Stimulated activated CD4-positive, alpha-beta T cell treated with anti-CD3 and anti-CD28 coated beads, Interleukin-4, amount 100 ng/mL, for 24 hours (primary cell): Measurements from ENCODE around the gene FAM50B.
A peak's percentile ranks its signal among the peaks of the same experiment; 100 is the strongest.
"Not testable (repeated sequence)": the region's sequence is repeated elsewhere in the genome, so short reads cannot be mapped to it uniquely, and the experiment has no call there.

ENCODE experiments used
- DNase-seq: peaks from one replicate; pipeline ENCODE4 v3.0.0-alpha.2; 2020

The FAM50B gene

GRCh38 chr6:3850451-3851203 is 1.5 kb downstream of the FAM50B start:
- DNase-seq: peak; percentile 70

GRCh38 chr6:3851839-3852238 is 2.7 kb downstream of the FAM50B start:
- no peak for DNase-seq

- no peak for DNase-seq
These were observed 3.2 kb downstream of the FAM50B start for GRCh38 chr6:3852391-3852790.

- DNase-seq: no peak
These were observed 6.7 kb downstream of the FAM50B start for GRCh38 chr6:3855866-3856265.

DNA sequence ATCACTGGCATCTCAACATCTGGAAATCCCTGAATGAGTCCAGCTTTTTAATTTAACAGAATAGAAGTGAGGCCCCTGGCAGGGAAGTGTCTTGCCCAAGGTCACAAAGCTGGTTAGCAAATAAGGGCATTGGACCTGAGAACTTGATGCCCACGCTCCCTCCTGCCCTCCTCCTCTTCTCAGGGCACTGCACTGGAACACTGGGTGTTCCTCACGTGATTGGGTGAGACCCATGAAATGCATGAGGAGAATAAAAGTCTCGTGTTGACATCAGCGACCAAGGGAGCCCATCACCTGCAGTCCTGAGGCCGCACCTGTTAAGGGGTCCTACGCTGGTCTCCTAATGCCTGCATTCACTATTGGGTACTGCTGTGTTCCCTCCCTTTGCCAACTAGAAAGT is 7.4 kb downstream of the FAM50B start:
- no peak for DNase-seq

DNA sequence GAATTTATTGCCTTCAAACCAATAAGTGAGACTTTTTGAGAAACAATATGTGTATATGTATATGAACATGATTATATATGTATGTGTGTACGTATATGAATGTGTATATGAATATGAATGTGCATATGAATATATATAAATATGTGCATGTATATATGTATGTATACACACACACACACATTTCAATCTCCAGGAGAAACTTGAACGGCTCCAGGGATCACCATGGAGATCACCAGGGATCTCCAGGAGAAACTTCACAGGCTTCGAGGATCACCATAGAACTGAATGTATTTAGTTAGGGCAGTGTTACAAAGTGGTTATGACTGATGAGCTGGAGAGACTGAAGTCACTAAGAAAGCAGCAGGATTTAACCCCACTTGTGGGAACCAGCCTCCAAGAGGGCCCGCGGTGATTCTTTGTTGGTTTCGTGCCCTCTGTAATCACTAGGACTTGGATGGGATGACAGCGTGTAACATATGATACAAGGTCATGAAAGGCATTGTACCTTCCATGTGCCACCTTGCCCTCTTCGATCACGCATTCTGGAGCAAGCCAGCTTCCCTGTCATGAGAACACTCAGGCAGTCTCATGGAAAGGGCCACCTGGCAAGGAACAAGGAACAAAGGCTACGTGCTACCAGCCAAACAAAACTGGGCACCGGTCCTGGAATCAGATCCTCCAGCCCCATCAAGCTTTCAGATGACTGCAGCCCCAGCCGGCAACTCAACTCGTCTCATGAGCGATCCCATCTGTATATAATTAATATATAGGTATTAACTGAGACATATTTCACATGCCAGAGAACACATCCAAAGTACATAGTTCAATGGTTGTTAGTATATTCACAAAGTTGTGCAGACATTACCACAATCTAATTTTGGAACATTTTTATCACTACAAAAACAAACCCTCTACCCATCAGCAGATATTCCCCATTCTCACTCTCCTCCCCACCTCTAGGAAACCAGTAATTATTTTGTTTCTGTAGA is 8.6 kb downstream of the FAM50B start:
- DNase-seq: no peak

DNA sequence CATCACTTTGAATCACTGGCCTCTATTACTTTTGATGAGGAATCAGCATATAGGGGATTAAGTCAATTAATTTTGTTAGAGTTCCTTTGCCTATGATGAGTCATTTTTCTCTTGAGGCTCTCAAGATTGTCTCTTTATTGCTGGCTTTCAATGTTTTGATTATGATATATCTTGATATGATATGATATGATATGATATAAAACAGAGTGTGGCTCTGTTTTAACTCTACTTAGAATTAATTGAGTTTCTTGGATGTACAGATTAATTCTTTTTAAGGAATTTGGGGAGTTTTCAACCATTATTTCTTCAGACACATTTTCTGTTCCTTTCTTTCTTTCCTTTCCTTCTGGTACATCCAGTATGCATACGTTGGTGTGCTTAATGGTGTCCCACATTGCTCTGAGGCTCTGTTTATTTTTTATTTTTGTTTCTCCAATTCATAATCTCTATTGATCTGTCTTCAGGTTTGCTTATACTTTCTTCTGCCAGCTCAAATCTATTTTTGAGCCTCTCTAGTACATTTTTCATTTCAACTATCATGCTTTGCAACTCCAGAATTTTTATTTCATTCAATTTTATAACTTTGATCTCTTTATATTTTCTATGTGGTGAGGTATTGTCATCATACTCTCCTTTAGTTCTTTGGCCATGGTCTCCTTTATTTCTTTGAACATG is 10.8 kb downstream of the FAM50B start:
- no peak for DNase-seq

DNA sequence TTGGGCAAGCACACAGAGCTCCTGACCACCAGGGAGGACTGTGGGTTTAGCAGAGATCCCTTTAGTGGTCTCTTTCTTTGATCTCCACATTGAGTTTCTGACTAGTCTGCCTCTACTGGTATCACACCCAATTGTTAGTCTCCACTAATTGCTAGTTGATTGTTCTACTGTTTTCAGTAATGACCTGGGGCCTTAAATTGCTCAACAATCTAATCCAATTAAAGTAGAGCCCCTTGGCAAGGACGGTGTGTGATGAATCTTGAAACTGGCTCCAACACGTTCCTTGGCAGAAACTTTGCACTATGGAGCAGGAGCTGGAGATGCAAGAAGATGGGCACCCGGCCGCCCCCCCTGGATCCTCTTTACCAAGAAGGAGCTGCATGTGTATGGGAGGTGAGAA is 12.3 kb downstream of the FAM50B start:
- no peak for DNase-seq

DNA sequence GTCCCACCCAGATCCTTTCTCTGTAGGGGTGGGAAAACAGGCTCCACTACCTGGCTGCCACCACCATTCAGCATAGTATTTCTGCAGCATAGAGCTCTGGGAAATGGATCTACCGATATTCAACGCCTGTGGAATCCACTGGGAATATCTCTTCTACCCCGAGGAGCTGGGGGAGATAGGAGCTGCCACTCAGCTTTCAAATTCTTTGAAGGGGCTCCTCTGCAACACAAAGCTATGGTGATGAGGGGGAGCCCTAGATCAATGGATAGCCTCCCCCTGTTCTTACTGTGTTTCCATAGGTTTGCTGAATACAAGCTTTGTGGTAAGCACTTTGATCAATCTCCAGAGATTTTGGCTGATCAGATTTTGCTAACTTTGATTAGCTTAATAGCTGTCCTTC is 12.9 kb downstream of the FAM50B start:
- DNase-seq: no peak

DNA sequence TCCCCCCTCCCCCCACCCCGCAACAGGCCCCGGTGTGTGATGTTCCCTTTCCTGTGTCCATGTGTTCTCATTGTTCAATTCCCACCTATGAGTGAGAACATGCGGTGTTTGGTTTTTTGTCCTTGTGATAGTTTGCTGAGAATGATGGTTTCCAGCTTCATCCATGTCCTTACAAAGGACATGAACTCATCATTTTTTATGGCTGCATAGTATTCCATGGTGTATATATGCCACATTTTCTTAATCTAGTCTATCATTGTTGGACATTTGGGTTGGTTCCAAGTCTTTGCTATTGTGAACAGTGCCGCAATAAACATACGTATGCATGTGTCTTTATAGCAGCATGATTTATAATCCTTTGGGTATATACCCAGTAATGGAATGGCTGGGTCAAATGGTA is 14.1 kb downstream of the FAM50B start:
- not testable (repeated sequence) for DNase-seq

DNA sequence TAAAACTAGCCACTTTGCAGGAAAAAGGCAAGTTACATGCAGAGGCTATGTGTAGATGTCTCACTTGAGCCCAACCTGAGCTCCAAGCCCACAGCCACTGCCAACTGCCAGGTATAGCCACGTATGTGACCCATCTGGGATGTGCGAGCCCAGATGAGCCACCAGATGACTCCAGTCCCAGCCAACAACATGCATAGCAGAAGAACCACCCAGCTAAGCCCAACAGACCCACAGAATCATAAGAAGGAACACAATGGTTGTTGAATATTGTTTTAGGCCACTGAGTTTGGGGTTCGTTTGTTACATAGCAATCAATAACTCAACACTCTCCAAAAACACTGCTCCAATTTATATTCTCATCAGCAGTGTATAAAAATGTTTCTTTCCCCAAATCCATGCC is 16.3 kb downstream of the FAM50B start:
- DNase-seq: no peak

DNA sequence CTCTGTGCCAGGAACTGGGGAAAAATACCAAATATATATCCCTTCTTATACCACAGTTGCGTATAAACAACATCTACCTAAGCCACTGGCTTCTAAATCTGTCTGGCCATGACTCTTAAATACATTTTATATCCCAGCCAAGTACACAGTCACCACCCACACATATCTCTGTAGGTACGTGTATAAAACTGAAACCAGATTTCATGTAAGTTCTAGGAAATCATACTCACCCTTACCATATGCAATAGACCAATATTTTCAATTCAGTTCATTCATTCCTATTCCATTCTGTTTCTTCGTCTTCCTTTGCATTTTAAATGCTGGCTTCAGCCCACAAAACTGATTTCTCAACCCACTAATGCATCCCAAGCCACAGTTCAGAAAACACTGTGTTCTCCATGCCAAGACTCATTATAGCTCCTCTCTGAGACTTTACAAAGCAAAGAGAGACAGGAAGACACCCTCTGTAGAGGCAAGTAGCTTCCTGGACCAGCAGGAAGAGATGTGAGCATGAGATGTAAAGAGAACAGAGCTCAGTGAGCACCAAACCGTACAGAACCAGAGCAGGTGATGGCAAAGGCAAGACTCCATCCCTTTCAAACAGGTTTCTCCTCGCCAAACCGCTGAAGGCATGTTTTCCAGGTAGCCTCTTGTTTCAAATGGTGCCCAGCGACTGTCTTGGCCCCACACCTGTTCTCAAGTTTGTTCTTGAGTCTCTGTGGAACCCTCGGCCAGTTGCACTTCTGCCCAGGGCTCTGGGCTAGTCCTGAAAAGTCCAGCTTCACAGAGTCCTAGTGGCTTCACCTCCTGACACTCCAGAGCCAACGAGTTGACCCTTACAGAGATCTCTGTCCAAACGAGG is 18.7 kb downstream of the FAM50B start:
- DNase-seq: no peak

GRCh38 chr6:3868544-3868943 is 19.4 kb downstream of the FAM50B start:
- DNase-seq: no peak

- no peak for DNase-seq
These were observed 20.1 kb downstream of the FAM50B start for GRCh38 chr6:3869284-3869631.

DNA sequence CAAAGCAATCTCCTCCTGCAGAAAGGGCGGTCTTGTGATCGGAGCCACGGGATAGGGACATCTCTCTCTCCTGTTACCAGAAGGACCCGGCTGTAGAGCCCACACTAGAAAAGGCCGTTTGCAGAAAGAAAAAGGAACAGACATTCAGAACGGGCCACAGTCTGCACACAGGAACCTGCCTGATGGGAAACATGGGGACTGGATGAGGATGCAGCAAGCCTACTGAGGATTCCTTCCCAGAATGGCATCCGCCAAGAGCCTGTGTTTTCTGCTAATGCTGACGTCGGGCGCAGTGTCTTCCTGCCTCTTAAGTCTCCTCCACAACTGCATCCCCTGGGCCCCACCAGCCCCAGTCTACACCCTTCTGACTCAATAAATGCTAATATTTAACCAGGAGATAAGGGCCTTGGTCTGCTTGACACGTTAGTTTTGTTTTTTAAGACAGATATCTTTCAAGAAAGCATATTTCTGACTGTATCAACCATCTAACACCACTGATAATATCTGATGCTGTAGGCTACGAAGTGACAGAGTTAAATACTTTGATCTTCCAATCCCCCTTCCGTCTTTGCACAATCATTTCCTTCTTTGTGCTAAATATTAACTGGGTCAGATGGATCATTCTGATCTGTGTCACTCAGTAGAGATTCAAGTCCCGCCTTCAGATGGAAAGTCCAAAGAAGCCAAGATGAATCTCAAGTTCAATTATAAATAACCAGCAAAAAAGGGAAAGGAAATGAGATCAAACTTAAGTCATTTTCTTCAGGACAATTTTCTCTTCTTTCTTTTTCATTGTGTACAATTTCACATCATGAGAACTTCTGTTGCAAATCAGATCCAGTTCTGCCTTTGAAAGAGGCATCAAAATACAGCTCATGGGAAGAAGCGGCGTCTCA is 20.7 kb downstream of the FAM50B start:
- peak; percentile 48 for DNase-seq

- no peak for DNase-seq
These were observed 21.4 kb downstream of the FAM50B start for GRCh38 chr6:3870528-3870925.

DNA sequence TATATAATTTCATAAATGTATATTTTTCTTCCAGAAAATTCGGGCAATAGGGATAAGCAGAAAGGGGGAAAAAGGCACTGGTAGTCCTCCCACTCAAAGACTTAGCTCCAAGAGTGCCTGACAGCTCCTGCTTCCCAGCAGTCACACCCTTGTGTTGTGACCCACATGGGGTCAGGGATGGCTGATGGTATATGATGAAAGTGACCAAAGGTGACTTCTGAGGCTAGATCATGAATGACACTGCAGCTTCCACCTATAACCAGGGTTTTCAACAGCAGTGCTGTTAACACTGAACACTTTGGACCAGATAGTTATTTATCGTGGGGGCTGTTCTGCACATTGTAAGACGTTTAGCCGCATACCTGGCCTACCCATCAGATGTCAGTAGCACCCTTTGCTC is 22.3 kb downstream of the FAM50B start:
- no peak for DNase-seq

DNA sequence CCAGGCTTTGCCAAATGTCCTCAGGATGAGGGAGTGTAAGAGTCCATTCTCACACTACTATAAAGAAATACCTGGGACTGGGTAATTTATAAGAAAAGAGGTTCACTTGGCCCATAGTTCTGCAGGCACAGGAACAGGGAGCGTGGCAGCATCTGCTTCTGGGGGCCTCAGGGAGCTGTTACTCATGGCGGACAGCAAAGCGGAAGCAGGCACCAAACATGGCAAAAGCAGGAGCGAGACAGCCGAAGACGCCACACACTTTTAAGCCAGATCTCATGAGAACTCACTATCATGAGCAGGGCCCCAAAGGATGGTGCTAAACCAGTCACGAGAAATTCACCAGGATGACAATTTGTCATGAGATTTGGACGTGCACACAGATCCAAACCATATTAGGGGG is 22.8 kb downstream of the FAM50B start:
- DNase-seq: no peak

DNA sequence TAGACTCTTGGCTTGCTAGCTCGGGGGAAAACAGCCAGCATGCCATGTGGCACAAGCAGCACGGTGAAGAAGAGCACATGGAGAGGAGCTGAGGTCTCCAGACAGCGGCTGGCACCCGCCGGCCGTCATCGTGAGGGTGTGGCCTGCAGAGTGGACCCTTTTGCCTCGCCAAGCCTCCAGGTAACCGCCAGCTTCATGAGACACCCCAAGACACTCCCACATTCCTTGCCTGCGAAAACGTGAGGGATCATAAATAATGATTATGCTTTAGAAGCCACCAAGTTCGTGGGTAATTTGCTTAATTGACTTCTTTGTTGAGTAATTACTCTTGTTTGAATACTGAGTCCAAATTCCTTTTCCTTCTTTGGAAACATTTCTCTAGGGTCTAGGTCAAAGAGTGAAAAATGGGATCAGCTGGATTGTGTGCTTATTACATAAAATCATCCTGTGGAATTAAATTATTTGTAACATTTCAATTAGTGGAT is 23.2 kb downstream of the FAM50B start:
- DNase-seq: no peak

DNA sequence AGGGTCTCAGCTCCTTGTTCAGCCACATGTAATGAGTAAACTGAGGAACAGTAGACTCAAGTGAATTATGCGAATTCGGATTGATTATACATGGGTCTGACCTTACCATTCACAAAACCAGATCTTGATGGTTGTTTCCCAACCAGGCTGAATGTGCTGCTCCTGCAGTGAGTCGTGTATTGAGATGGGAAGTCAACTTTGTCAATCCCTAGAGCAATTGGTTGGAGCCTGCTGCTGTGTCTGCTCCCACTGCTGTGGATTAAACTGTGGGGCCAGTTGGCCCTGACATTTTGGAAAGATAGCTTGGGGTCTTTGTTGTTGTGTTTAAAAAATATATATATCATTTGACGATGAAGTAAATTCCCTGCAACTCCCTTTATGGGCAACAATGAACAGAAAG is 23.9 kb downstream of the FAM50B start:
- no peak for DNase-seq

DNA sequence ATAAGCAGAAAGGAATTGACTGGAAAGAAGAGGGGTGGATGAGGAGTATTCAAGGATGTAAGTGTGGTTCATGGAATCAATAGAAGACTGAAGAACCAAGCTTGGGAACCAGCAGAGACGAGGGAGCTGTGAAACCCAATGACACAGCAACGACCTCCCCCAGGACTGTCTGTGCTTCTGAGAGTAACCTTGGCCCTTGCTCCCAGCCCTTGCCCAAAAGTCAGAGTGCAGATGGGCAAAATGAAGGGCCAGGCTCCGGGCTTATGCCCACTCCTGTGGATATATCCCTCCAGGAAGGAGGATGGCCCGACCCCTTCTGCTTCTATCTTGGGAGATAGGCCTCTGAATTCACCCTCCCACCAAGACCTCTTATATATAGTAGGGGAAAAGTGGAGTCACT is 24.9 kb downstream of the FAM50B start:
- no peak for DNase-seq
